NCI-H2081 treated with DMSO at 0.1 percent for 48 hours (cell line): ENCODE data around the gene NAPG.
"Not testable (repeated sequence)": the region's sequence is repeated elsewhere in the genome, so short reads cannot be mapped to it uniquely, and the experiment has no call there.

Source experiments
- DNase-seq: peaks from one replicate; lab custom pipeline; 2025; lab: John Stamatoyannopoulos, UW

The NAPG gene

GRCh38 chr18:10579079-10579867 lies 53.4 kb downstream of the NAPG start:
- no peak for DNase-seq

GRCh38 chr18:10580215-10580614 lies 54.4 kb downstream of the NAPG start:
- no peak for DNase-seq

- DNase-seq, result no peak
Observed at GRCh38 chr18:10585260-10585659, 59.4 kb downstream of the NAPG start.

GRCh38 chr18:10588975-10589374 lies 63.1 kb downstream of the NAPG start:
- DNase-seq, result peak; percentile 24

- no peak for DNase-seq
Observed at GRCh38 chr18:10590412-10590811, 64.6 kb downstream of the NAPG start.

GRCh38 chr18:10591896-10592295 lies 66.1 kb downstream of the NAPG start:
- DNase-seq, result no peak

GRCh38 chr18:10593366-10594022 lies 67.7 kb downstream of the NAPG start:
- DNase-seq, result not testable (repeated sequence)

- not testable (repeated sequence) for DNase-seq
Observed at GRCh38 chr18:10595917-10596316, 70.1 kb downstream of the NAPG start.

- DNase-seq, result not testable (repeated sequence)
Observed at GRCh38 chr18:10597695-10598094, 71.9 kb downstream of the NAPG start.

GRCh38 chr18:10600701-10601100 lies 74.9 kb downstream of the NAPG start:
- DNase-seq, result not testable (repeated sequence)
